Effector memory CD8-positive, alpha-beta T cell (primary cell): ENCODE data around the gene XIRP1.

Experiments used
- ATAC-seq: fragments of 150-1000 bp; cut with Tn5 transposase; replicated peaks from 2 replicates; pipeline ENCODE4 v1.10.0; 2021; ENCODE audit warnings: mild to moderate bottlenecking, moderate library complexity
- DNase-seq, 3 experiments: peaks; one replicate each; pipeline ENCODE4 v3.0.0; 2021
- H3K27ac Mint-ChIP-seq, 2 donors: one replicate each; pipeline ENCODE4 v1.8.0; 2022; ENCODE audit warnings: mild to moderate bottlenecking in 2 of 2, mixed read lengths in 2 of 2, moderate library complexity in 2 of 2
- H3K27me3 Mint-ChIP-seq, 2 donors: one replicate each; pipeline ENCODE4 v1.8.0; 2022; ENCODE audit warnings: mixed read lengths in 2 of 2
- H3K36me3 Mint-ChIP-seq: one replicate; pipeline ENCODE4 v1.8.0; 2022; ENCODE audit warnings: mild to moderate bottlenecking, moderate library complexity, mixed read lengths; ENCODE audit not compliant: insufficient read depth
- H3K4me1 Mint-ChIP-seq, 2 donors: one replicate each; pipeline ENCODE4 v1.8.0; 2022; ENCODE audit warnings: low read depth in 2 of 2, mixed read lengths in 2 of 2
- H3K4me3 Mint-ChIP-seq, 2 donors: one replicate each; pipeline ENCODE4 v1.8.0; 2022; ENCODE audit warnings: mild to moderate bottlenecking in 2 of 2, mixed read lengths in 2 of 2, moderate library complexity in 2 of 2
- H3K9me3 Mint-ChIP-seq, 2 donors: one replicate each; pipeline ENCODE4 v1.8.0; 2022; ENCODE audit warnings: mixed read lengths in 2 of 2

XIRP1 gene

DNA sequence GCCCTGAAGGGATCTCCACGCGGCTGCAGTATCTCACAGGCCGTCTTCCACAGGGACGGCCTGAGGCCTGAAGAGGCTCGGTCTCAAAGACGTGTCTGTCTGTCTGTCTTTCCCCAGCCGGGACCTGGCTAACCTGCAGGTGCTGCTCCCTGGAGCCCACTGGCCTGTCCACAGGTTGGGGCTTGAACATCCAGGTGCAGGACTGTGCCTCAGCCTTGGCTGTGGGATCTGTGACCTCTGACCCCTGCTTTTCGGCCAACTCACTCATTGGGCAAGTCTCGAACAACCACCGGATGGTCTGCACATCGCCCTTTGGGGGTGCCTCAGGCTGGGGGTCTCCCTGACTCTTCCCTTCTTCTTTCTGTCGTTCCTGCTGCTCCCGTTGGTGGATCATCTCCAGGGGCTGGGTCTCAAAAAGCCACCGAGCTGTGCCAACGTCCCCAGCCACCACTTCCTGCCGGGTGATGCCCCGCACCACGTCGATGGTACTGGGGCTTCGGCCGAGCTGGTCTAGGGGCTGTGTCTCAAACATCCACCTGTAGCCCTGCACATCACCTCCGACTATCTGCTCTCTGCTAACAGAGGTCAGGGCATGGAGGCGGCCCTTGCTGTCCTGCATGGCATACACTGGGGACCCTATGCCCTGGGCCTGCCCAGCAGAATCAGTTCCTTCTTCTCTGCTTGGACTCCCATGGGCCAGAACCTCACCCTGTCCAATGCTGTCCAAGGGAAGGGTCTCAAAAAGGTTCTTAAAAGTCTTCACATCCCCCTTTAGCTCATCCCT lies 4.8 kb downstream of the XIRP1 start:
- DNase-seq: no peak
- Mint-ChIP-seq H3K27ac (peak overlapping the region; percentile 44 to 65), H3K4me3 (no peak overlapping the region), H3K36me3 (peaks cover 2% of the 10 kb centered on the region), H3K9me3 (no peaks in the 10 kb centered on the region), H3K27me3 (no peaks in the 10 kb centered on the region), H3K4me1 (peaks cover 8 to 11% of the 10 kb centered on the region in 2 donors)
- no peak for ATAC-seq

DNA sequence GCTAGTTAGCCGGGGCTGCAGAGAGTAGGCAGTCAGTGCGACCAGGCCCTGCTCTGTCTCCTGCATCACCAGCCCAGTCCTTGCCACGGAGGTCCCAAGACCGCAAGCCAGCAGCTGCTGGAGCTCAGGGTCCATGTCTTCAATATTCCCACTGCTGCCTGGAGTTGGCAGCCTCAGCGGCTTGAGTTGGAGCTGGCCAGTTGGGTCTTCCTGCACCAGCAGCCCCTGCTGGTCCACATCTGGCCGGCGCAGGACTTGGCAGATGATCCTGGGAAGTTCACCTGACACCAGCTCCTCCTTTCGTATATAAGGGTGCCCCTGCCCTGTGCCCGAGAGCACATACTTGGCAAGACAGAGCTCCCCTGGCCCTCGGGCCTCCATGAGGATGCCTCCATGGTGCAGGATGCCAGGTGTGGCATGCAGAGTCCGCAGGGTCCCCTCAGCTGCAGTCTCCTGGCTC lies 5.7 kb downstream of the XIRP1 start:
- Mint-ChIP-seq H3K4me1 (peaks cover 8 to 11% of the 10 kb centered on the region in 2 donors), H3K27ac (no peak overlapping the region), H3K27me3 (no peaks in the 10 kb centered on the region), H3K4me3 (no peak overlapping the region), H3K36me3 (peaks cover 2% of the 10 kb centered on the region), H3K9me3 (no peaks in the 10 kb centered on the region)
- ATAC-seq (no peak), DNase-seq (no peak)

DNA sequence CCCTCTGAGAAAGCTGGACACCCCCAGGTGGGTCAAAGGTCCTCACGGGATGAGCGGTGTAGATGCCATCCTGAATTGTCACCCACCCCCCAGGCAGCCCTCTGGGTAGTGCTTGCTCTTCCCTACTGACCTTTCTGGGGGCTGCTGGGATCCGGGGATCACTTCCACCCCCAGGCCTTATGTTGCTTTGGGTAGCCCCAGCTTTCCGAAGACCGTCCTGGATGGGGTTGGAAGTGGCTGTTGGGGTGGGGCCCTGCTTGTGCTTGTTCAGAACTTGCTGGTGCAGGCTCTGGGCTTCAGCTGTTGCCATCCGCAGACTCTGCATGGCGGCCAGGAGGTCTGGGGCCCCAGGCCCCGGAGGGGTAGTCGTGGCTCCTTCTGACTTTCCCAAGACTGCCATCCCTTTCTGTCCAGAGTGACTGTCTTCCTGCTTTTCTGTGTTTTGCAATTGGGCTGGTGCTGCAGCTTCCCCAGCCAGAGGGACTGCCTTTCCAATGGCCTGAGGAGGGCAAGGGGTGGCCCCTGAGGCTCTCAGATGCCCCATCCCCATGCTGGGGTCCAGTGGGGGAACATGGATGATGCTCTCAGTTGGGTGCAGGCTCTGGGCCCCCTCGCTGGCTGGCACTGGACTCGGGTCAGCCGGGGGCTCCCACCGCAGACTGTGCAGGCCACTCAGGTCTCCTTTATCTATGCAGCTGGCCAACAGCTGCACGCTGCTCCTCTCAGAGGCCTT lies 6.3 kb downstream of the XIRP1 start:
- Mint-ChIP-seq H3K27ac (no peak overlapping the region), H3K36me3 (peaks cover 2% of the 10 kb centered on the region), H3K27me3 (no peaks in the 10 kb centered on the region), H3K4me1 (peaks cover 11 to 14% of the 10 kb centered on the region in 2 donors), H3K4me3 (no peak overlapping the region), H3K9me3 (no peaks in the 10 kb centered on the region)
- DNase-seq (no peak), ATAC-seq (no peak)

DNA sequence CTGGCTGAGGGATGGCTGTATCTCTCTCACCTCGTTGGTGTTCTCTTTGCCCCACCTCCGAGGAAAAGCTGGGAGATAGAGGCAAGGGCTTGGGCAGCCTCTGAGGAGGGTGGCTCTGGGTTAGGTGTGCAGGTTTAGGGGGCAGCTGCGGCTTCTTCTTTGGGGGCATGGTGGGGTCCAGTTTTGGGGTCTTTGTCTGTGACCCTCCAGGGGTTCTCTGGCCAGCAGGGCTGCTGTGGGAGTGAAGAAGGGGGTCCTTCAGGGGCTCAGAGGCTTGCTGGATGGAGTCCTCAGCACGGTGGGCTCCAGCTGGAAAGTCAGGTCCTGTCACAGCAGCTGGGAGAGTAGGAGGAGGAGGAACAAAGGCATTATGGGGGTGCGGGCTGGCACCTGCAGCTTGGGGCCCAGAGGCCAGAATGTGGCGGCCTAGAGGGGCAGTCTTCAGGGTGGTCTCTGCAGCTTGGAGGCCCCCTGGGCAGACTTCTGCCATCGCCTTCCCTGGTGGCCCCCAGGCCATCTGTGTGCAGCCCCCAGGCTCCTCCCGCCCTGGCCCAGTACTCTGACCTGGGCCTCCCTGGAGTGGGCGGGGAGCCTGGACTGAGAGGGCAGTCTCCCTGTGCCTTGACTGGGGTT lies 7.0 kb downstream of the XIRP1 start:
- Mint-ChIP-seq H3K36me3 (peaks cover 1% of the 10 kb centered on the region), H3K4me3 (no peak overlapping the region), H3K4me1 (peaks cover 14 to 15% of the 10 kb centered on the region in 2 donors), H3K27me3 (no peaks in the 10 kb centered on the region), H3K27ac (no peak overlapping the region), H3K9me3 (no peaks in the 10 kb centered on the region)
- no peak for DNase-seq
- ATAC-seq: no peak

DNA sequence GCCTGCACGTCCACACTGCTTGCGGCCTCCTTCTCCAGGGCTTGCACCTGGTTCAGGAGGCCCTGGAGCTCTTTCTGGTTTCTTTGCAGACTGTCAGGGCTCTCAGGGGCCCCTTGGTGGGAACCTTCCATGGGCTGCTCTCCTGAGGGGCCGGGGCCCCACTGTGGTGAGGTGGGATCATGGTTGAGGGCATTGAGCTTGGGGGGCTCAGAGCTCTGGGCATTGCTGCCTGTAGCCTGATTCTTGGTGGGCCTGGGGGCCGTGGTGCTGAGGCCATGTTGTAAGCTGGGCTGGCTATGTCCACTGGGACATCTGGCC lies 7.5 kb downstream of the XIRP1 start:
- peaks cover 3% of the 10 kb centered on the region for H3K36me3 Mint-ChIP-seq
- no peaks in the 10 kb centered on the region for H3K9me3 Mint-ChIP-seq
- ATAC-seq (no peak), DNase-seq (no peak)
- H3K4me3 Mint-ChIP-seq: no peak overlapping the region
- H3K27ac Mint-ChIP-seq: no peak overlapping the region
- H3K27me3 Mint-ChIP-seq: no peaks in the 10 kb centered on the region
- H3K4me1 Mint-ChIP-seq: peaks cover 16 to 17% of the 10 kb centered on the region in 2 donors

DNA sequence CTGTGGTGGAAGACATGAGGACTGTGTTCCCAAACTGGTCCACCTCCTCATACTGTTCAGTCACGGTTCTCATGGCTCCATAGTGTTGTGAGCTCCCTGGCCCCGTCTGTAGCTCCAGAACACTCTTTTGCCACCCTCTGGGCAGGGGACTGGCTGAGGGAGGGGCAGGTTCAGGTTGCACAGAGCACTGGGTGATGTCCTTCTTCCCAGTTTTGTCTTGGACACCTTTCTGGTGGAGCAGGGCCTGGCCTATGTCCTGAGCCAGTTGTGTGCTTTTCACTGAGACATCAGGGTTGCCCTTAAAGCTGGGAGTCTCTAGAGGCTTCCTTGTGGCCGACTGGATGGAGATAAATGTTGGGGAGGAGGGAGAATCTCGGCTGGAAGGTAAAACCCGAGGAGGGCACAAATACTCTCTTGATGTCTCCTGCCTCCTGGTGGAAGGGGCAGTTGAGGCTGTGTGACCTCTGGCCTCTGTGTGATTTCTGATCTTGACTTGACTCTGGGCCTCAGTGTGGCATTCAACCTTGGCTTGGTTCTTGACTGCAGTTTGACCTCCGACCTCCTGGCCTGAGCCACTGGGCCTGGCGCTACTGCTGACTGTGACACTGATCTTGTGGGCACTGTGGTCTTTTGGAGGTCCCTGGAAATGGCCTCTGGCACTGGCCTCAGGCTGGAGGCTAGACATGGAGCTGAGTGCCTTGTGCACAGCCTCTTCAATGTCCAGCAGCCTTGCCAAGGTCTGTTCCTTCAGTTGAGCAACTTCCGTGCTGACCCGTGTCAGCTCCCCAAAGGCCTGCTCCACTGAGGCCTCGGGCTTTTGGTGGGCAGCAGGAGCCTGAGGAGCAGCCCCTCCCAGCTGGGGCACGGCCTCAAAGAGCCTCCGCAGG lies 8.1 kb downstream of the XIRP1 start:
- ATAC-seq: no peak
- no peak for DNase-seq
- Mint-ChIP-seq H3K9me3 (no peaks in the 10 kb centered on the region), H3K4me3 (no peak overlapping the region), H3K27me3 (no peaks in the 10 kb centered on the region), H3K4me1 (peaks cover 15% of the 10 kb centered on the region in 2 donors), H3K36me3 (peaks cover 3% of the 10 kb centered on the region), H3K27ac (peak overlapping the region in 1 of 2 donors; percentile 62)

DNA sequence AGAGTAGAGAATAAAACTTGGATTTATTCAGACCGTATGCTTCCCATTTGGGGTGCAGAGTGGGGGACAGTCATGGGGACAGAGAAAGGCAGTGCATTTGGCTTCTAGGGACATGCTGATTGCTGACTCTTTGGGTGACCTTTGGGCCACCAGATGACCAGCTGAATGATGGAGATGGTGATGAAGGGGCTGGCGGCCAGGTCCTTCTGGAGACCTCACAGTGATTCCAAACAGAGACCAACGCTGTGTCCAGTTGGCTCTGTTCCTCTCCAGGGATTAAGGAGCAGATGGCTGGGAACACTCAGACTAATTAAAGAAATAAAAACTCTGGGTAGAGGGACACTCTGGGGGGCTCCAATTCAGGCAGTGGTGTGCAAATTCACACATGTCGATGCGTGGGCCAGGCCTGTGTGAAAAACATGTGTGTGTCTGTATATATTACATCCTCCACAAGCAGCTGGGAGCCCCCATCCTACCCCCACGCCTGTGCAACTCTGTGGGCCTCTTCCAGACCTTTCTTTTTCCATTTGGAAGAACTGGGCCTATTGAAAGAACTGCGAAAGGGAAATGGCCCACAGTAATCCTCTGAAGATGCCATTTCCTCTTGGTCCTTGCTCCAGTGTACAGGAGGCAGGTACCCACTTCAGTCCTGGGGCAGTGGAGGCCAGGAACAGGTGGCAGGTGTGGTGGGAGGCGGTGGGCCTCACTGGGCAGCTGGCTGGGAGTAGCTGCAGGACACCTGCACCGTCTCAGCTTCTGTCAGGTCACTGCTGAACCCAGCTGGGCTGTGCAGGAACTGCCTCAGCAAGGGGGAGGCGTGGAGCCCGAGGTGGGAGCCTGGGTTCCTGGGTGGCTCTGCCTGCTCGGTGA lies 8.9 kb downstream of the XIRP1 start:
- Mint-ChIP-seq H3K9me3 (no peaks in the 10 kb centered on the region), H3K36me3 (peaks cover 3% of the 10 kb centered on the region), H3K27me3 (no peaks in the 10 kb centered on the region), H3K4me1 (peaks cover 20% of the 10 kb centered on the region in 2 donors), H3K27ac (peak overlapping the region in 1 of 2 donors; percentile 62), H3K4me3 (no peak overlapping the region)
- DNase-seq (no peak), ATAC-seq (no peak)

DNA sequence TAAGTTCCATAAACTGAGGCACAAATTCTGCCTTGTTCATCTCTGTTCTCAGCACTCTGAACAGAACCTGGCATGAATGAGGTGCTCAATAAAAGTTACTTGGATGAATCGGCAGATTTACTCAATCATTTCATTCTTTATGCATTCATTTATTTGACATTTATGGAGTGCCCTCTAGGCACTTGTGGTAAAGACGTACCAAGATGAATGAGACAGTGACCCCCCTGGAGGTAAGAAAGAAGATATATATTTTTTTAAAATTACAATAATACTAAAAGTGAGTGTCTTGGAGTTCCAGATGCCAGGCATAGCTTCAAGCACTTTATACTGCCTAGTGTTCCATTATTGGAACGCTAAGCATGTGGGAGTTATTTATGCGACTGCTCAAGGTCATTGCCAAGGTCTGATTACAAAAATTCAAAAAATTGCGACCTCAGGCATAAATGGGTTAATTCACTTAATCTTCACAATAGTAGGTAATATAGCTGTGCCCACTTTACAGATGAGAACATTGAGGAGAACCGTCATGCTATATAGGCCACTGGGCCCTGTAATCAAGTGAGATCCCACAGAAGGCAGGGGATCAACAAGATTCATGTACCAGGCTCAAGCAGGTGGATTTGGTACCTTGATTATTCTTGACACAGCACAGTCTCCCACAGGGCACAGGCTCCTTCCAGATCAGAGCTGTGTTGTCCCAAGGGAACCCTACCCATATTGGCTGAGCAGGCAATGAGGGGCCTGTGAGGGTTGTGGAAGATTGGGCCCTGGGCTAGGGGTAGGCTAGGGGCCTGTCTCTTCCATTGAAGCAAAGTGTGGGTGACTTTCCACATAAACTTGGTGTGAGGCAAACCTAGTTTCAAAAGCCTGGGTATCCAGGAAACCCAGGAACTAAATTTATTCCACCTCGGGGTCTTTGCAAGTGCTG lies 10.7 kb downstream of the XIRP1 start:
- Mint-ChIP-seq H3K27me3 (no peaks in the 10 kb centered on the region), H3K9me3 (no peaks in the 10 kb centered on the region), H3K27ac (peak overlapping the region; percentile 54 to 85), H3K4me1 (peaks cover 21 to 25% of the 10 kb centered on the region in 2 donors), H3K4me3 (peak overlapping the region; percentile 69 to 80), H3K36me3 (peaks cover 3% of the 10 kb centered on the region)
- ATAC-seq (no peak), DNase-seq (no peak)

DNA sequence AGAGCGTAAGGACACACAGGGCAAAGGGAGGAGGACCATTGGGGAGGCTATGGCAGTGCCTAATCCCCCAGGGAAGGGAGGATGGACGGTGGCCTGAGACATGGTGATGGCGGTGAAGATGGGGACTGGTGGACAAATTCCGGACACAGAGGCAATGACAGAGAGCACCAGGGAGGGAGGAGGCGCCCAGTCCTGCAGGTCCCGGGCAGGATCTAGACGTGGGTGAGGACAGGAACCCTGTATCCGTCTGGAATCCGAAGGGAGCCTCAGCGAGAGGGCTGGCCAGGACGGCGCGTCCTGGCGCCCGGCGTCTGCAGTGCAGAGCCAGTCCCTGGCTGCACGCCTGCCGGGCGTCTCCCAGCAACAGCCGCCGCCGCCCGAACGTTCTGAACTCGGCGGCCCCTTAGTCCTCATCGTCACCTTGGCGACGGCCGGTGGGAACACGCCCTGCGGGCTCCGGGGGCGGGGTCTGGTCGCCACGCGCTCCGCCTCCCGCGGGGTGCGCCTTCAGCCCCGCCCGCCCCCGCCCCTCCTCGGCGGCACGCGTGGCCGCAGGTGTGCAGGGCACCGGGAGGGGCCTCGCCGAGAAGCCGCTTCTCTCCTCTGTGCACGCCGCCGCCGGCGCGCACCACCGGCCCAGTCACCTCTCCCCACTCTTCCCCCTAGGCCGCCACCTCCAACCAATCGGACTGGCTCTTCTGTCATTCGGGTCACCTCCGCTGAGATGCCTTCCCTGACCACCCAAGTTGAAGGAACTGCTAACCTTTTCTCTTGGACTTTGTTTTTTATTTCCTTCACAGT lies 11.6 kb downstream of the XIRP1 start:
- DNase-seq (peak; percentile 86 to 93 (median 91)), ATAC-seq (peak; percentile 88)
- H3K4me3 Mint-ChIP-seq: peak overlapping the region; percentile 77 to 80
- no peaks in the 10 kb centered on the region for H3K27me3 Mint-ChIP-seq
- H3K36me3 Mint-ChIP-seq: peaks cover 3% of the 10 kb centered on the region
- H3K4me1 Mint-ChIP-seq: peaks cover 21 to 25% of the 10 kb centered on the region in 2 donors
- peak overlapping the region; percentile 54 to 85 for H3K27ac Mint-ChIP-seq
- H3K9me3 Mint-ChIP-seq: no peaks in the 10 kb centered on the region

DNA sequence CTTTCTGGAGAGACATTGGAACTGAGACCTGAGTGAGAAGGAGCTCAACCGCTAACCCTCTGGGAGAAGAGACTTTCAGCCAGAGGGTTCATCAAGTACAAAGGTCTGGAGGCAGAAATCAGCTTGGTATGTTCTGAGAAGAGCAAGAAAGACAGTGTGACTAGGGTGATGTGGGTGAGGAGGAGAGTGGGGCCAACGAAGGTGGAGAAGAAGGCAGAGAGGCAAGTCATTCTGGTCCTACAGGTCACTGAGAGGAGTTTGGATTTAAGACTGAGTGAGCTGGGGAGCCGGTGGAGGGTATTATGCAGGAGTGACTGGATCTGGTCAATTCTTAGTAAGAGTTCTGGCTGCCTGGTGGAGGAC lies 12.2 kb downstream of the XIRP1 start:
- Mint-ChIP-seq H3K36me3 (peaks cover 3% of the 10 kb centered on the region), H3K4me1 (peaks cover 21 to 25% of the 10 kb centered on the region in 2 donors), H3K4me3 (peak overlapping the region; percentile 77 to 80), H3K9me3 (no peaks in the 10 kb centered on the region), H3K27ac (peak overlapping the region; percentile 54 to 85), H3K27me3 (no peaks in the 10 kb centered on the region)
- DNase-seq (no peak), ATAC-seq (no peak)

DNA sequence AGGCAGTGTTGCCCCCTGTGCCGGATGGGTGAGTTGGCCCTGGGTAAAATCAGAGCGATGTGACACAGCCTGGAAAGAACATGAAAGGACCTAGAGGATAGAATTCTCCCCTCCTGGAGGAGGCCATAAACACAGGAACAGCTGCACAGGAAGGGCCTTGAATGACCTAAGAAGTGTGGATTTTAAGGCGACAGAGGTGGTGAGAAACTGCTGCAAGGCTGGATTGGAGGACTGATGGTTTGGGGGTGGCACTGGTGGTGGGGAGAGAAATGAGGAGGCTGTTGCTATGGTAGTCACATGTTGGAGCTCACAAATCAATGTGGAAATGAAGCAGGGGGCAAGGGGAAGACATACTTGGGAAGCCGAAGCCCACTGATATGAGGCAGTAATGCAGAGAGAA lies 13.8 kb downstream of the XIRP1 start:
- no peak for DNase-seq
- no peaks in the 10 kb centered on the region for H3K9me3 Mint-ChIP-seq
- peak overlapping the region in 1 of 2 donors; percentile 63 for H3K4me3 Mint-ChIP-seq
- peak overlapping the region; percentile 15 to 61 for H3K27ac Mint-ChIP-seq
- H3K27me3 Mint-ChIP-seq: no peaks in the 10 kb centered on the region
- peaks cover 21 to 25% of the 10 kb centered on the region in 2 donors for H3K4me1 Mint-ChIP-seq
- ATAC-seq: no peak
- peaks cover 3% of the 10 kb centered on the region for H3K36me3 Mint-ChIP-seq
